Left ventricle myocardium superior (tissue), 1 donor: ENCODE results near the gene THRSP. TPM values are rescaled to one million over a fixed set of nuclear protein-coding genes. Genes with fewer than 3 reads are reported as not detected.
"Not testable (repeated sequence)": the region's sequence is repeated elsewhere in the genome, so short reads cannot be mapped to it uniquely, and the experiment has no call there.

Experiments used
- ATAC-seq: fragments of 200-7000 bp; cut with Tn5 transposase; one replicate; pipeline ENCODE4 v1.9.1; 2020; ENCODE audit warnings: mild to moderate bottlenecking, moderate library complexity
- DNase-seq: peaks from one replicate; pipeline ENCODE4 v3.0.0-alpha.2; 2020
- intact Hi-C: fragments of 100-400 bp; cut with micrococcal nuclease; formaldehyde crosslinking; loops from one replicate; pipeline ENCODE4 v1.11.0; 2022
- long read RNA-seq: library from polyadenylated mRNA; unstranded; transcript quantifications from one replicate; pipeline ENCODE4 v2.0.0, GENCODE V29; 2021
- total RNA-seq: library from RNA; stranded (reverse); fragmentation: NEBNext Ultra II Directional; extraction: Animal tissue kit (Norgen Biotek cat#: 25700); gene quantifications from one replicate; pipeline ENCODE4 v1.2.1, GENCODE V29; 2021
- donor health status: DM: no; HTN: yes; CAD: no; lungs with severe emphysema.

The THRSP gene, protein sequence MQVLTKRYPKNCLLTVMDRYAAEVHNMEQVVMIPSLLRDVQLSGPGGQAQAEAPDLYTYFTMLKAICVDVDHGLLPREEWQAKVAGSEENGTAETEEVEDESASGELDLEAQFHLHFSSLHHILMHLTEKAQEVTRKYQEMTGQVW
- total RNA-seq = 1.1 TPM
- long read RNA-seq, partial matches to known transcripts = 0 of 2 reads
- long read RNA-seq, other reads (novel, unspliced or antisense) = 0 of 2 reads

DNA sequence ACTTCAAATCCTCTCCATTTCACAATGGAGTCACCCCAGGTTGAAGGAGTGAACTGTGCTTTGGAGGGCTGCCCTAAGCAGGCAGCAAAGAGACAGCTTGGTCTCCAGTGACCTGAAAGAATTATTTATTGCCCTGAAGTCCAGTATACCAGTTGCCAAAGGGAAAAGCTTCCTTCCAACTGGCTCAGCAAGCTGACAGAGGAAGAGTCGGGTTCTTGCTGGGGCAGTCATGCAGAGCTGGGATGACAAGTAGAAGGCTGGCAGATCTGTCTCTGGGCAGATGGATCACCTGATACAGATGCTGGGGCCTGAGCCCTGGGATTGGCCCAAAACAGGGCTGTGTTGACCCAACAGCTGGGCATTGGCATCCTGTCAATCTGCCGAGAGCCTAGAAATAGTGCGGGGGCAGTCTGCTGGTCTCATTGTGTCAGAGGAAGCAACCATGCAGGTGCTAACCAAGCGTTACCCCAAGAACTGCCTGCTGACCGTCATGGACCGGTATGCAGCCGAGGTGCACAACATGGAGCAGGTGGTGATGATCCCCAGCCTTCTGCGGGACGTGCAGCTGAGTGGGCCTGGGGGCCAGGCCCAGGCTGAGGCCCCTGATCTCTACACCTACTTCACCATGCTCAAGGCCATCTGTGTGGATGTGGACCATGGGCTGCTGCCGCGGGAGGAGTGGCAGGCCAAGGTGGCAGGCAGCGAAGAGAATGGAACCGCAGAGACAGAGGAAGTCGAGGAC is at the start of gene THRSP:
Gene THRSP (plus strand): TSS at position 422 of the 742 bp plus-strand sequence. CDS start 21 bp downstream, at position 443.
- no peak for DNase-seq
- no peak for ATAC-seq
- intact Hi-C loops = no loop called here

- DNase-seq, intact Hi-C loops, ATAC-seq: not testable (repeated sequence)
These were observed 48.6 kb upstream of the THRSP start for GRCh38 chr11:78014937-78015520.

GRCh38 chr11:78015878-78016277 is 47.8 kb upstream of the THRSP start:
- no peak for DNase-seq
- ATAC-seq = no peak
- intact Hi-C loops = no loop called here

- DNase-seq (no peak), ATAC-seq (no peak)
- intact Hi-C loops = no loop called here
These were observed 43.9 kb upstream of the THRSP start for GRCh38 chr11:78019808-78020207.

GRCh38 chr11:78020246-78020645 is 43.4 kb upstream of the THRSP start:
- DNase-seq (no peak), ATAC-seq (no peak)
- intact Hi-C loops = no loop called here

- ATAC-seq (no peak), DNase-seq (no peak)
- intact Hi-C loops = no loop called here
These were observed 42.0 kb upstream of the THRSP start for GRCh38 chr11:78021611-78022010.

DNA sequence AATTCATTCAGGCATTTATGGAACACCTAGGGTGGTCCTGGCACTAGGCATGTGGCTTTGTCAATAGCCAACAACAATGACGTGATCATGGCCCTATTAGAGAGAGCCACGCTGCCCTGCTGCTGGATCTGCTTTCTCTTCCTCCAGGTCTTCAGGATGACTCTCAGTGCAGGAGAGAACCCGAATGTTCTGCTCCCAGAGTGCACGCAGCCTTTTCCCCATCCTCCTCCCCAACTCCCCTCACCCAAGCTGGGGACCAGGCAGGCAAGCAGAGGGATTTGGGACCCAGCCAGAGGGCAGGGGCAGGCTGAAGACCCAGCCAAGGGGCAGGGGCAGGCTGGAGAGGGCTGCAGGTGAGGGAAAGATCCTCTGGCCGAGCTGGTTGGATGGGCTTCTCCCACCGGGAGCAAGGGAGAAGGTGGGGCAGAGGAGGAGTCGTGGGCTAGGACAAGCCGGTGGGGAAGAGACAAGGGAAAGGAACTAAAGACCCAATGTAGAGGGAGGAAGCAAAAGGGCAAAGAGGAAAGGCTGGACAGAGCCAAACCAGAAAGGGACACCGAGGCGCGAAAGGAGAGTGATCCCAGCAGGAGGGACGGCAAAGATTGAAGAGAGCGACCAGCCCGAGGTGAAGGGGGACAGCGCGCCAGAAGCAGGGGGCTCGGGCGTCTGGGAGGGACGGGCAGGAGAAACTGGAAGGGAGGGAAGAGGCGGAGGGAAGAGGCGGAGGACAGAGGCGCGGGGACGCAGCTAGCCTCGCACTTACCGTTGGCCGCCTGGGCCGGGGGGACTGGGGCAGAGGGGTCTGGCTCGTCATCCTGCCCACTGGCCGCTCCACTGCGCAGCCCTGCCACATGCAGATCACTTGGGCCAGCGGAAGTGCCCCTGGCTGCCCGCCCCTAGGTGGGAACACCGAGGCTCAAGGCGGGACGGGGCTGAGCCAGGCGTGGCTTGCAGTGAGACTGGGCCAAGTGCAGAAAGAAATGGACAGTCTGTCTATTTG is 41.0 kb upstream of the THRSP start, which contains the start of gene KCTD14:
Gene KCTD14 (minus strand): TSS at position 880 of the 1,000 bp plus-strand sequence. CDS start 27 bp downstream, at position 853.
- peak; percentile 74 for ATAC-seq

DNA sequence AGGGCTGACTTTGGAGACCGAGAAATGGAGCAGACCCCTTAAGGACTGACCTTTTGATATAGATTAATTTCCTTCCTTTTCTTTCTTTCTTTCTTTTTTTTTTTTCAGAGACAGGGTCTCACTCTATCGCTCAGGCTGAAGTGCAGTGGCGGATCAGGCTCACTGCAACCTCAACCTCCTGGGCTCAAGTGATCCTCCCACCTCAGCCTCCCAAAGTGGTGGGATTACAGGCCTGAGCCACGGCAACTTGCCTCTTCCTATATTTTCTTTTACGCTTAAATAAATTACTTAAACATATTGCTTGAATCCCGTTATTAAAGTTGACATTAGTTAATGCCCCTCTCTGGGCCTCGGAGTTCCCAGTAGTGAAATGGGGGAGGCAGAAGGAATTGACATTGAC is 40.2 kb upstream of the THRSP start:
- intact Hi-C loops = no loop called here
- ATAC-seq = no peak
- no peak for DNase-seq

More for the DNA sequence above, 41.0 kb upstream of the THRSP start, which contains the start of gene KCTD14:
- intact Hi-C loops = no loop called here
- DNase-seq = peak; percentile 49

DNA sequence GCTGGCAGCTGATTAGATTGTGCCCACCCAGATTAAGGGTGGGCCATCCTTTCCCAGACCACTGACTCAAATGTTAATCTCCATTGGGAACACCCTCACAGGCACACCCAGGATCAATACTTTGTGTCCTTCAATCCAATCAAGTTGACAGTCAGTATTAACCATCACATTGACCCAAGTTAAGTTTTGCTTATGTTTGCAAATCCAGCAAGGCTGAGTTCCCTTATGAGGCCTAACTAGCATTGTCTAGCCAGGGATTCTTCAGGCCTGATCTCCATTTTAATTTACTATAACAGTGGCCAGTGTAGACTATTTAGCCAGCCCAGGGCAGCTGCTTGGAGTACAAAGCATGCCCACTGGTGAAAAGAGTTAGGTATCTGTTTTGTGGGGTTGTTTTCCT is 38.3 kb upstream of the THRSP start:
- DNase-seq (no peak), ATAC-seq (no peak)
- intact Hi-C loops = no loop called here

GRCh38 chr11:78027759-78028158 is 35.9 kb upstream of the THRSP start:
- no peak for DNase-seq
- intact Hi-C loops = no loop called here
- ATAC-seq = no peak

GRCh38 chr11:78028423-78028822 is 35.2 kb upstream of the THRSP start:
- ATAC-seq, intact Hi-C loops, DNase-seq: not testable (repeated sequence)

DNA sequence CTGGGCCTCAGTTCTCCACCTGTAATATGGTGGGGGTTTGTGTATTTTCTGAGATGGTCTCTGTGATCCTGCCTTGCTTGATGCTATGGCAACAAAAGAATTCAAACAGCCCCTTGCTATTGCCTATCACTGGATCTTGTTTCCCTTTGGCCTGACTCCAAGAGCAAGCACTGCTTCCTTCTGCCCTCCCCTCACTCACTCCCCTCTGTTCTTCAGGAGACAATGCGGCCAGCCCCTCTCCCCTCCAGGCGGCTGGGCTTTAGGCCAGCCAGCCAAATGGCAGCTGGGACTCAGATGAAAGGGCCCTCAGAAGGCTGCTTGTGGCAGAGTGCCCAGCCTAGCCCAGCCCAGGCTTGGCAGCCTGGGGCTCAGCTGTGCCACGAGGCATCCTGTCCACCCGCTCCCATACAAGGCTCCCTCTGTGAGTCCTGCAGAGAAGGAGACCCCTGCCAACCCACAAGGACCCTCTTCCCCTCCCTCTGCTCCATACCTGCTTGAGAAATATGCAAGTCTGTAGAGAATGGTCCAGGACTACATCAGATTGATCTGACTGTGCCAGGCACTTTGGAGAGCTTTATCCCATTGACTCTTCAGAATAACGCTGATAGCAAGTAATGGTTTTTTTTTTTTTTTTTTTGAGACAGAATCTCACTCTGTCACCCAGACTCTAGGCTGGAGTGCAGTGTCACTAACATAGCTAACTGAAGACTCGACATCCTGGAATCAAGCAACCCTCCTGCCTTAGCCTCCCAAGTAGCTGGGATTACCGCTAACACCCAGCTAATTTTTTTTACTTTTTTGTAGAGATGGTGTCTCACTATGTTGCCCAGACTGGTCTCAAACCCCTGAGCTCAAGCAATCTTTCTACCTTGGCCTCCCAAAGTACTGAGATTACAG is 33.0 kb upstream of the THRSP start:
- peak; percentile 98 for ATAC-seq
- intact Hi-C loops = no loop called here
- DNase-seq = peak; percentile 81

- intact Hi-C loops = no loop called here
- DNase-seq (no peak), ATAC-seq (no peak)
These were observed 32.0 kb upstream of the THRSP start for GRCh38 chr11:78031629-78032028.

DNA sequence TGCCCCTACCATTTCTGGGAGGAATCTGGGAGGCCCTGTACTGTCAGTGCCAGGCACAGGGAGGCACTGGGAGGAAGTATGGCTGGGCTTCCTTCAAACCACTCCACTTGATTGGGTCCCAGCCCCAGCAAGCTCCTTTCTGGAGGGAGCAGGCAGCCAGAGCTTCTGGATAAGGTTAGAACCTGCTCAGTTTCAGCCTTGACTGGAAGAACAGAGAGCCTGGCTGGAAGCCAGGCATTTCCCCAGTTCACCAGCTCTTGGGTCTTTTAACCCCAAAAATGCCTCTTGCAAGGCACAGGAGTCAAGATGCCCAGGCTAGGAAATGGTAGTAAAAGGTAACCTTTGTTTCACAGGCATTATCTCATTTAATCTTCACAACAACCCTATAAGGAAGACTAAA is 31.6 kb upstream of the THRSP start:
- ATAC-seq (no peak), DNase-seq (no peak)
- intact Hi-C loops = no loop called here

GRCh38 chr11:78033040-78033439 is 30.6 kb upstream of the THRSP start:
- no peak for DNase-seq
- ATAC-seq = no peak

GRCh38 chr11:78034623-78035022 is 29.0 kb upstream of the THRSP start:
- no peak for ATAC-seq
- no peak for DNase-seq
- intact Hi-C loops = no loop called here

More at GRCh38 chr11:78033040-78033439, 30.6 kb upstream of the THRSP start:
- intact Hi-C loops = no loop called here

GRCh38 chr11:78036313-78036712 is 27.3 kb upstream of the THRSP start:
- ATAC-seq = no peak
- no peak for DNase-seq
- intact Hi-C loops = no loop called here

GRCh38 chr11:78037056-78037455 is 26.6 kb upstream of the THRSP start:
- no peak for ATAC-seq
- intact Hi-C loops = no loop called here
- DNase-seq = no peak
